ENCODE data around the gene ZBTB46. TPM values are rescaled to one million over a fixed set of nuclear protein-coding genes. Genes with fewer than 3 reads are reported as not detected.
A peak's percentile ranks its signal among the peaks of the same experiment; 100 is the strongest.

The ZBTB46 gene
- total RNA-seq, 1 experiment from 2014 or later, result 2.5 TPM

DNA sequence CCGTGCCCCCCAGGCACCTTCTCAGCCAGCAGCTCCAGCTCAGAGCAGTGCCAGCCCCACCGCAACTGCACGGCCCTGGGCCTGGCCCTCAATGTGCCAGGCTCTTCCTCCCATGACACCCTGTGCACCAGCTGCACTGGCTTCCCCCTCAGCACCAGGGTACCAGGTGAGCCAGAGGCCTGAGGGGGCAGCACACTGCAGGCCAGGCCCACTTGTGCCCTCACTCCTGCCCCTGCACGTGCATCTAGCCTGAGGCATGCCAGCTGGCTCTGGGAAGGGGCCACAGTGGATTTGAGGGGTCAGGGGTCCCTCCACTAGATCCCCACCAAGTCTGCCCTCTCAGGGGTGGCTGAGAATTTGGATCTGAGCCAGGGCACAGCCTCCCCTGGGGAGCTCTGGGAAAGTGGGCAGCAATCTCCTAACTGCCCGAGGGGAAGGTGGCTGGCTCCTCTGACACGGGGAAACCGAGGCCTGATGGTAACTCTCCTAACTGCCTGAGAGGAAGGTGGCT is 133.7 kb downstream of the ZBTB46 start:
- Mint-ChIP-seq H3K4me1 (ENCODE audit: low read depth, unreplicated experiment) (peaks cover 29% of the 10 kb centered on the region), H3K27ac (ENCODE audit: unreplicated experiment) (peak overlapping the region; percentile 63), H3K36me3 (ENCODE audit: insufficient read depth, unreplicated experiment) (peaks cover 93% of the 10 kb centered on the region), H3K27me3 (ENCODE audit: unreplicated experiment) (no peaks in the 10 kb centered on the region), H3K9me3 (ENCODE audit: low read depth, unreplicated experiment) (no peaks in the 10 kb centered on the region), H3K4me3 (ENCODE audit: low read depth, unreplicated experiment) (no peak overlapping the region)
- CTCF ChIA-PET, result no interaction called here
- no peak for TF ChIP-seq CTCF (IDR thresholded peaks at IDR 0.05; ENCODE audit: unreplicated experiment)
- DNase-seq, result no peak
- no TSS peak for BruUV-seq (replicated peaks)
- intact Hi-C loops (cut with micrococcal nuclease; ENCODE audit: unreplicated experiment), result no loop called here

- Mint-ChIP-seq H3K4me3 (ENCODE audit: low read depth, unreplicated experiment) (peak within 1 kb of the TSS; percentile 30), H3K36me3 (ENCODE audit: insufficient read depth, unreplicated experiment) (peaks cover 95% of the 10 kb centered on the region)
Measured at GRCh38 chr20:63696628-63697356, 134.3 kb downstream of the ZBTB46 start, which contains the start of gene TNFRSF6B. Gene TNFRSF6B (plus strand): TSS chr20:63696652. CDS start chr20:63696768, 116 bp downstream.

GRCh38 chr20:63696306-63696627 is 134.8 kb downstream of the ZBTB46 start:
- H3K4me3 Mint-ChIP-seq (ENCODE audit: low read depth, unreplicated experiment), result peak overlapping the region; percentile 30
- H3K4me1 Mint-ChIP-seq (ENCODE audit: low read depth, unreplicated experiment), result peaks cover 40% of the 10 kb centered on the region
- H3K27ac Mint-ChIP-seq (ENCODE audit: unreplicated experiment), result peak overlapping the region; percentile 63
- DNase-seq, result no peak
- H3K36me3 Mint-ChIP-seq (ENCODE audit: insufficient read depth, unreplicated experiment), result peaks cover 96% of the 10 kb centered on the region
- BruUV-seq (replicated peaks), result no TSS peak
- no peaks in the 10 kb centered on the region for H3K9me3 Mint-ChIP-seq (ENCODE audit: low read depth, unreplicated experiment)
- no peak for TF ChIP-seq CTCF (IDR thresholded peaks at IDR 0.05; ENCODE audit: unreplicated experiment)
- H3K27me3 Mint-ChIP-seq (ENCODE audit: unreplicated experiment), result no peaks in the 10 kb centered on the region
- CTCF ChIA-PET, result no interaction called here
- intact Hi-C loops (cut with micrococcal nuclease; ENCODE audit: unreplicated experiment), result no loop called here

More at GRCh38 chr20:63696628-63697356, 134.3 kb downstream of the ZBTB46 start, which contains the start of gene TNFRSF6B:
- peaks cover 35% of the 10 kb centered on the region for H3K4me1 Mint-ChIP-seq (ENCODE audit: low read depth, unreplicated experiment)
- DNase-seq, result no peak
- peak within 1 kb of the TSS; percentile 63 for H3K27ac Mint-ChIP-seq (ENCODE audit: unreplicated experiment)
- H3K27me3 Mint-ChIP-seq (ENCODE audit: unreplicated experiment), result no peaks in the 10 kb centered on the region
- no peaks in the 10 kb centered on the region for H3K9me3 Mint-ChIP-seq (ENCODE audit: low read depth, unreplicated experiment)
- no peak for TF ChIP-seq CTCF (IDR thresholded peaks at IDR 0.05; ENCODE audit: unreplicated experiment)
- intact Hi-C loops (cut with micrococcal nuclease; ENCODE audit: unreplicated experiment), result no loop called here
- CTCF ChIA-PET, result no interaction called here
- BruUV-seq (replicated peaks), result no TSS peak

DNA sequence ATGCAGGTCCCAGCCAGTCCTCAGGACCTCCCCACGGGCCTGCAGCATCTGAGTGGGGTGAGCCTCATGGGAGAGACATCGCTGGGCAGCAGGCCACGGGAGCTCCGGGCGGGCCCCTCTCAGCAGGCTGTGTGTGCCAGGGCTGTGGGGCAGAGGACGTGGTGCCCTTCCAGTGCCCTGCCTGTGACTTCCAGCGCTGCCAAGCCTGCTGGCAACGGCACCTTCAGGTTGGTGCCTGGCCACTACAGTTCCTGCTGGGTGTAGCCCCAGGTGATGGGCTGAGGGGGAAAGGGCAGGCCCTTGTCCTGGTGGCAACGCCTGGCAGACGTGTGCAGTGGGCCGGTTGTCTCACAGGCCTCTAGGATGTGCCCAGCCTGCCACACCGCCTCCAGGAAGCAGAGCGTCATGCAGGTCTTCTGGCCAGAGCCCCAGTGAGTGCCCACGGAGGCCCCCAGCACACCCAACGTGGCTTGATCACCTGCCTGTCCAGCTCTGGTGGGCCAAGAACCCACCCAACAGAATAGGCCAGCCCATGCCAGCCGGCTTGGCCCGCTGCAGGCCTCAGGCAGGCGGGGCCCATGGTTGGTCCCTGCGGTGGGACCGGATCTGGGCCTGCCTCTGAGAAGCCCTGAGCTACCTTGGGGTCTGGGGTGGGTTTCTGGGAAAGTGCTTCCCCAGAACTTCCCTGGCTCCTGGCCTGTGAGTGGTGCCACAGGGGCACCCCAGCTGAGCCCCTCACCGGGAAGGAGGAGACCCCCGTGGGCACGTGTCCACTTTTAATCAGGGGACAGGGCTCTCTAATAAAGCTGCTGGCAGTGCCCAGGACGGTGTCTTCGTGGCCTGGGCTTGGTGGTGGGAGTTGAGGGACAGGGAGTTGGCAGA is 135.4 kb downstream of the ZBTB46 start:
- peak overlapping the region; percentile 63 for H3K27ac Mint-ChIP-seq (ENCODE audit: unreplicated experiment)

More for the DNA sequence above, 135.4 kb downstream of the ZBTB46 start:
- H3K27me3 Mint-ChIP-seq (ENCODE audit: unreplicated experiment), result no peaks in the 10 kb centered on the region
- no TSS peak for BruUV-seq (replicated peaks)
- peaks cover 96% of the 10 kb centered on the region for H3K36me3 Mint-ChIP-seq (ENCODE audit: insufficient read depth, unreplicated experiment)
- intact Hi-C loops (cut with micrococcal nuclease; ENCODE audit: unreplicated experiment), result no loop called here
- no peaks in the 10 kb centered on the region for H3K9me3 Mint-ChIP-seq (ENCODE audit: low read depth, unreplicated experiment)
- H3K4me1 Mint-ChIP-seq (ENCODE audit: low read depth, unreplicated experiment), result peaks cover 44% of the 10 kb centered on the region
- CTCF ChIA-PET, result no interaction called here
- DNase-seq, result no peak
- no peak for TF ChIP-seq CTCF (IDR thresholded peaks at IDR 0.05; ENCODE audit: unreplicated experiment)
- H3K4me3 Mint-ChIP-seq (ENCODE audit: low read depth, unreplicated experiment), result no peak overlapping the region

All from Calu3 (cell line).